ENCODE results near the gene ACACB.

The ACACB gene

GRCh38 chr12:109302770-109303169 lies 186.4 kb downstream of the ACACB start:
- no peak for TF ChIP-seq CTCF (IDR thresholded peaks at IDR 0.05; ENCODE audit: extremely low read depth, insufficient read depth, missing control alignments)
- DNase-seq (ENCODE audit: low spot score), result no peak
- in situ Hi-C loops (cut with MboI; ENCODE audit: low pct_unique_long_range_greater_than_20kb, low sequenced_read_pairs, unreplicated experiment), result no loop called here

- peak; percentile 4 for DNase-seq (ENCODE audit: low spot score)
- in situ Hi-C loops (cut with MboI; ENCODE audit: low pct_unique_long_range_greater_than_20kb, low sequenced_read_pairs, unreplicated experiment), result no loop called here
- TF ChIP-seq CTCF (IDR thresholded peaks at IDR 0.05; ENCODE audit: extremely low read depth, insufficient read depth, missing control alignments), result no peak
These were observed 188.1 kb downstream of the ACACB start for GRCh38 chr12:109304485-109304884.

- peak; percentile 3 for DNase-seq (ENCODE audit: low spot score)
- in situ Hi-C loops (cut with MboI; ENCODE audit: low pct_unique_long_range_greater_than_20kb, low sequenced_read_pairs, unreplicated experiment), result no loop called here
- TF ChIP-seq CTCF (IDR thresholded peaks at IDR 0.05; ENCODE audit: extremely low read depth, insufficient read depth, missing control alignments), result no peak
These were observed 189.2 kb downstream of the ACACB start for GRCh38 chr12:109305547-109305946.

DNA sequence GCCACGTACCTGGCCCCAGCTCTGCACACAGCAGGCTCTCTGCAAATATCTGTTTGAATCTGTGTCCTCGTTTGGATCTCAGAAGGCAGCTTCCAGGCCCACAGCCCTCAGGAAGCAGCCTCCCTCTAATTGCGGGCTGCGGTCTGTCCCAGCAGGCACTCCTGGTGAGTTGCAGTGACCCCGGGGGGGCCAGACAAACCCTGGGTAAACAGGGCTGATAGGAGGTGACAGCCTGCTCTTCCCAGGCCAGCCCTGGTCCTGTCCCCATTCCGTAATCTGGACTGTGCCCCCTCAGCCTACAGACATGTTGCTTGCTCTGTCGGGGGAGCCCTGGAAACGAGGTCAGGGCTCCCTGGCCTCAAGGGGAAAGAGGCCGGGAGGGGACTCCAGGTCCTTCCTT lies 190.7 kb downstream of the ACACB start:
- TF ChIP-seq CTCF (IDR thresholded peaks at IDR 0.05; ENCODE audit: extremely low read depth, insufficient read depth, missing control alignments), result no peak
- peak; percentile 7 for DNase-seq (ENCODE audit: low spot score)

GRCh38 chr12:109308534-109309380 lies 192.4 kb downstream of the ACACB start, which contains the start of gene FOXN4:
Gene FOXN4 (minus strand): TSS chr12:109309284. CDS start chr12:109308321, 963 bp downstream.
- in situ Hi-C loops (cut with MboI; ENCODE audit: low pct_unique_long_range_greater_than_20kb, low sequenced_read_pairs, unreplicated experiment), result no loop called here
- TF ChIP-seq CTCF (IDR thresholded peaks at IDR 0.05; ENCODE audit: extremely low read depth, insufficient read depth, missing control alignments), result no peak
- peak; percentile 33 for DNase-seq (ENCODE audit: low spot score)

More for the DNA sequence above, 190.7 kb downstream of the ACACB start:
- in situ Hi-C loops (cut with MboI; ENCODE audit: low pct_unique_long_range_greater_than_20kb, low sequenced_read_pairs, unreplicated experiment), result no loop called here

DNA sequence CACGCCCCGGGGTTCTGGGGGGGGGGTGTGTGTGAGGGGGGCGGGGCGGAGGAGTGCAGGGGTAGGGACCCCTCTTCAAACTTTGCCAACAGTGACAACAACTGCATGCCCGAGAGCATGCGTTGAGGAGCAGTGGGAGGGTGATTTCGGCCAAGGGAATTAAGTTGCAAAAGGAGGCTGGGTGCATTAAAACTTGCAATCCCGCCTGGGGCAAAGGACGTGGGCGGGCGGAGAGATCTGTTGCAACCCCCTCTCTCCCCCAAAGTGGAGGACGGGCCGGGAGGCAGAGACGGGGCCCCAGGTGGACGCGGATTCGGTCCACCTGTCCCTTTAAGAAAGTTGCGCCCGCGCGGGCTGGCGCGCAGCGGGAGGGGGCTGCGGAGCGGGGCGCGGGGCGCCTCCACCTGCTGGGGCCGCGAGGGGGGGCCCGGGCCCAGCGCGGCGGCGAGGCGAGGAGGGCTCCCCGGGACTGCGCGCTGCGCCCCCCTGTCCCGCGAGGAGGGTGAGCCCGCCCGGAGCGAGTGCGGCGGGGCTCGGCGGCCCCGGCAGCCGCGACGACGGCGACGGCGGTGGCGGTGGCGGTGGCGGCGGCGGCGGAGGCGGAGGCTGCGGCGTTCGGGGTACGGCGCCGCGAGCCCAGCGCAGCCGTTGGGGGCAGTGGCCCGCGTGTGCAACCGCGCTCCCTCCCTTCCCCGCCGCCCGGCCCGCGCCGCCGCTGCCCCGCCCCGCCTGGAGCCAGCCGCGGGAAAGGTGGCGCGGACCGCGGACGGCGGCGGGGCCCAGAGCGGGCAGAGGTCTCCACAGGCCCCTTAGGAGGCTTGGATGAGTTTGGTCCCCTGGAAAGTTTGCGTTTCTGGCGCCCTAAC lies 193.2 kb downstream of the ACACB start:
- no peak for TF ChIP-seq CTCF (IDR thresholded peaks at IDR 0.05; ENCODE audit: extremely low read depth, insufficient read depth, missing control alignments)
- in situ Hi-C loops (cut with MboI; ENCODE audit: low pct_unique_long_range_greater_than_20kb, low sequenced_read_pairs, unreplicated experiment), result no loop called here
- peak; percentile 38 for DNase-seq (ENCODE audit: low spot score)

Measured in GM13977 (cell line).